Measurements from ENCODE around the gene MANEA.

DNA sequence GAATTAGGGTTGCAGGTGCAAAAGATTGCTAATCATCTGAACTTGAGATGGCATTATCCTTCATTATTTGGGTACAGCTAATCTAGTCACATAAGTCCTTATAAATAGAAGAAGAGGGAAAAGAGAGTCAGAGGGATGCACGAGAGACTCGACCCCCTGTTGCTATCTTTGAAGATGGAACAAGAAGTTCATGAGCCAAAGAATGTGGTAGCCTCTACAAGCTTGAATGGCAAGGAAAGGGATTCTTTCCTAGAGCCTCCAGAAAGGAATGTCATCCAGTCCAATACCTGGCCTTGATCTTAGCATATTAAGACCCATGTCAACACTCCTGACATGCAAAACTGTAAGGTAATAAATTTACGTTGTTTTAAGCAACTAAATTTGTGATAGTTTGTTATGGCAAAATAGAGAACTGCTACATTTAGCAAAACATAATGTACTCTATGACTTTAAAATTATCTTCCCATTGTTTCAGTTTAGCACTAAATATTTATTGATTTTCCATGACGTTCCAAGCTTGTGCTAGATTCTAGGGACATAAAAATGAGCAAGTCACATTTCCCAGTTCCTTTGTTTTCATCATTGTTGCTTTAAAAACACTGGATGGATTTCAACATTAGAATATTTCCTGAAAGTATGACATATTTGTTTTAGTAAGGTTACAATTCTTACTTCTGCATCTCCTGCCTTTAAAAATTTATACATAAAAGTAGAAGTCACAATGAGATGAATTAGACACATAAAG is 12.7 kb downstream of the MANEA start:
- TF ChIP-seq, protein P1, sequence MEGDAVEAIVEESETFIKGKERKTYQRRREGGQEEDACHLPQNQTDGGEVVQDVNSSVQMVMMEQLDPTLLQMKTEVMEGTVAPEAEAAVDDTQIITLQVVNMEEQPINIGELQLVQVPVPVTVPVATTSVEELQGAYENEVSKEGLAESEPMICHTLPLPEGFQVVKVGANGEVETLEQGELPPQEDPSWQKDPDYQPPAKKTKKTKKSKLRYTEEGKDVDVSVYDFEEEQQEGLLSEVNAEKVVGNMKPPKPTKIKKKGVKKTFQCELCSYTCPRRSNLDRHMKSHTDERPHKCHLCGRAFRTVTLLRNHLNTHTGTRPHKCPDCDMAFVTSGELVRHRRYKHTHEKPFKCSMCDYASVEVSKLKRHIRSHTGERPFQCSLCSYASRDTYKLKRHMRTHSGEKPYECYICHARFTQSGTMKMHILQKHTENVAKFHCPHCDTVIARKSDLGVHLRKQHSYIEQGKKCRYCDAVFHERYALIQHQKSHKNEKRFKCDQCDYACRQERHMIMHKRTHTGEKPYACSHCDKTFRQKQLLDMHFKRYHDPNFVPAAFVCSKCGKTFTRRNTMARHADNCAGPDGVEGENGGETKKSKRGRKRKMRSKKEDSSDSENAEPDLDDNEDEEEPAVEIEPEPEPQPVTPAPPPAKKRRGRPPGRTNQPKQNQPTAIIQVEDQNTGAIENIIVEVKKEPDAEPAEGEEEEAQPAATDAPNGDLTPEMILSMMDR (IDR thresholded peaks at IDR 0.05), result no peak
- TF ChIP-seq POLR2A (IDR thresholded peaks at IDR 0.05) (no peak), EP300 (IDR thresholded peaks at IDR 0.05) (no peak)
